GM21786 (cell line): ENCODE measurements around the gene CA14.
A peak's percentile ranks its signal among the peaks of the same experiment; 100 is the strongest.
"Not testable (repeated sequence)": the region's sequence is repeated elsewhere in the genome, so short reads cannot be mapped to it uniquely, and the experiment has no call there.

ENCODE experiments used
- ATAC-seq: cut with Tn5 transposase; IDR thresholded peaks from one replicate; pipeline ENCODE4 v1.9.1; 2021; ENCODE audit not compliant: unreplicated experiment

Gene CA14

DNA sequence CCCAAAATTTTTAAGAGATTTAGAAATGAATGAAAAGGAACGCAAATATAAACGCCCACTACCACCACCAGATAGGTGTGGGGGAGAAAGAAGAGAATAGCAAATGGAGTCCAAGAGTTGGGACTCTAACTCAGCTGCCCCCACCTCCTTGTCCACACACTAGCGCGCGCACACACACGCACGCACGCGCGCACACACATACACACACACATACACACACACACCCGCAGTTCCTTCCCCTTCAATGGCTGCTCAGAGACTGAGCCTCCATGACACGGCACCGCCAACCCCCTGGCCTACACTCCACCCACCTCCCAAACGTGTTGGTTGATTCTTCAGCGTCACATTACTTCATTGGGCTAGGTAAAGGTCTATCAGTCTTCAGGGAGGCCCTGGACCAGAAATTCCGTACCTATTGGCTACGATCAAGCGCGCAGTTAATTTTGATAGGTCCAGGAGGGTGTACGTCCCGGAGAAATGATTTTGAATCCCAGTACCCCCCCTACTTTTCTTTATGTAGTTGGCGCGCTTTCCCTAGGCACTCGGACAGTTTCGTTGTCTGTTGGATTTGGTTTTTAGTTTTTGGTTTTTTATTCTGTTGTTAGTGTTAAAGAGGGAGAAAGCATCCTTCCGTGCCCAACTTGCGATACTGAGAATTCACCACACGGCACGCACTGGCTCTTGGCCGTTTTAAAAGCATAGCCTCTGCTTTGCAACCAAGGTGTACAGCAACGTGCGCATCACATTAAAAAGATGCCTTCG is 21.5 kb upstream of the CA14 start, which contains the start of gene ANP32E:
Gene ANP32E (minus strand): TSS at position 261 of the 762 bp plus-strand sequence. CDS start 326 bp downstream, outside the sequence.
- ATAC-seq: peak; percentile 83

DNA sequence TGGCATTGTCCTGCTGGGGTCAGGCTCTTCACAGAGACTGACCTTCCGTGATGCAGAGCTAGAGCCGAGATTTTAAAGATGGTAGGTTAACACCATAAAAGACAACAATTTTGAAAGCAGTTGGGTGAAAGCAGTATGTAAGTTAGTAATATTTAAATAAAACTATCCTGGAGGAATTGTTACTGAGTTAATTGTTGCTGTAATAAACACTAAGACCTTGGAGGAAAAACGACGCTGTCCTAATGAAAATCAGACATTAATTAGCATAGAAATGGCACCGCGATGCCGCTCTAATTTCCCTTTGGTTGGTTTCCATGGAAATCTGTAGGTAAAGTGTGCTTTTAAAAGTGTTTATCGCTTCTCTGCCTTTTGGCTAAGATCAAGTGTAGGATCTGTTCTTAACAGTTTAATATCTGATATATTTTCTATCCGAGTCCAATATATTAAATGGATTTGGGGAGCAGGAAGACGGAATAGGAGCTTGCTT is 20.9 kb upstream of the CA14 start:
- ATAC-seq: no peak

DNA sequence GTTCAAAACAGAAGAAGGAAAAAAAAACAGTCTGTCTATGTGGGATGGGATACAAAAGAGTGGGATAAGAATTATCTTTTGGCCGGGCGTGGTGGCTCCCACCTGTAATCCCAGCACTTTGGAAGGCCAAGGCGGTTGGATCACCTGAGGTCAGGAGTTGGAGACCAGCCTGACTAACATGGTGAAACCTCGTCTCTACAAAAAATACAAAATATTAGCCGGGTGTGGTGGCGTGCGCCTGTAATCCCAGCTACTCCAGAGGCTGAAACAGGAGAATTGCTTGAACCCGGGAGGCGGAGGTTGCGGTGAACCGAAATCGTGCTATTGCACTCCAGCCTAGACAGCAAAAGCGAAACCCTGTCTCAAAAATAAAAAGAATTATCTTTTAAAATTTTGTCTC is 20.4 kb upstream of the CA14 start:
- ATAC-seq: not testable (repeated sequence)

DNA sequence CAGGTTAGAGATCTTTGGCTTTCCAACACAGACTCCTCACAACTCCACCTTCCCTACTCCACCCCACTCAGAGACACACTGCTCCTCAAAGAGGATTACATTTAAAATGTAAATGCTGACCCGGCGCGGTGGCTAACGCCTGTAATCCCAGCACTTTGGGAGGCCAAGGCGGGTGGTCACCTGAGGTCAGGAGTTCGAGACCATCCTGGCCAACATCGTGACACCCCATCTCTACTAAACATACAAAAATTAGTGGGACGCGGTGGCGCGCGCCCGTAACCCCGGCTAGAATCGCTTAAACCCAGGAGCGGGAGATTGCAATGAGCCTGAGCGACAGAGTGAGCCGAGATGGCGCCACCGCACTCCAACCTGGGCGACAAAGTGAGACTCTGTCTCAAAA is 19.8 kb upstream of the CA14 start:
- no peak for ATAC-seq

DNA sequence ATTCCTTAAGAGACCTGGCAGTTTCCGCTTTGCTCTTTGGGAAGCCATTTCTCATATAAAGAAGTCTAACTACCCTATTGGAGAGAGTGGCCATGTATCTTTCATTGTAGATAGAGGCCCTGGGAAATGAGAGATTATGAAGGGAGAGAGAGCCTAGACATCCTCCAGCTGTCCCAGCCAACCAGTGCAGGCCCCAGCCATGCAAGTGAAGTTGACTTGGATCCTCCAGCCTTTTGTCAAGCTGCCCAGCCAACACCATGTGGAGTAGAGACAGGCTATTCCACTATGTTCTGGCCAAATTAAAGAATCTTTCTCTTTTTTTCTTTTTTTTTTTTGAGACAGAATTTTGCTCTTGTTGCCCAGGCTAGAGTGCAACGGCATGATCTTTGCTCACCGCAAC is 14.6 kb upstream of the CA14 start:
- no peak for ATAC-seq

DNA sequence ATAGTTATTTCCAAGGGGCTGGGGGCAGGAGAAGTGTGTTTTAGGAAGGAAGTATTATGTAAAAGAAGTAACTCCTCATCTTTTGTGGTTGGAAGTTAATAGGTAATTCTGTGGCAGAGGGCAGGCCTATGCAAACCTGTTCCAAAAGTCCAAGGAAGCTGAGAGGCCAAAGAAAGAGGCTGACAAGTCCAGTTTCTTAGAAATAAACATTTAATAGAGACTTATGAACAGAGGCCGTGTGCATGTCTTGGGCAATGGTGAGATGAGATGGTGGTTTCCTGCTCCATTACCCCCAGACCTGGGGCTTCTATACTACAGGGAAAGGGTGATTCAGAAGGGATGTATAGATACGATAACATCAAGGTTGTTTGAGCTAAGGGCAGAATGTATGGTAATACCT is 7.6 kb upstream of the CA14 start:
- no peak for ATAC-seq

DNA sequence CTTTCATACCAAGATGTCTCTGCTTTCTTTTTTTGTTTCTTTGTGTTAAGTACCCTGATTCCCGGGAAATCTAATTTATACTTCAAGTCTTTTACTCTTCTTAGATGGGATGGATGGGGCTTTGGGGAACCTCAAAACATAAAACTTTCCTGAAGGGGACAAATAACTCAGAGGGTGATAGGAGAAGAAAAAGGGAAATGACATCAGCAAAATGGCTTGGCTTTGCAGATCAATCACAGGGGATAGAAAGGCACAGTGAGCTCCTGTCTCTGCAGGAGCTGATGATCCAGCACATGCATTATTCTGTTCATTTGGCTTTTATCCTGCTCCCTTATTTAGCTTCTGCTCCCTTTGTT is 1.4 kb upstream of the CA14 start:
- ATAC-seq: no peak

DNA sequence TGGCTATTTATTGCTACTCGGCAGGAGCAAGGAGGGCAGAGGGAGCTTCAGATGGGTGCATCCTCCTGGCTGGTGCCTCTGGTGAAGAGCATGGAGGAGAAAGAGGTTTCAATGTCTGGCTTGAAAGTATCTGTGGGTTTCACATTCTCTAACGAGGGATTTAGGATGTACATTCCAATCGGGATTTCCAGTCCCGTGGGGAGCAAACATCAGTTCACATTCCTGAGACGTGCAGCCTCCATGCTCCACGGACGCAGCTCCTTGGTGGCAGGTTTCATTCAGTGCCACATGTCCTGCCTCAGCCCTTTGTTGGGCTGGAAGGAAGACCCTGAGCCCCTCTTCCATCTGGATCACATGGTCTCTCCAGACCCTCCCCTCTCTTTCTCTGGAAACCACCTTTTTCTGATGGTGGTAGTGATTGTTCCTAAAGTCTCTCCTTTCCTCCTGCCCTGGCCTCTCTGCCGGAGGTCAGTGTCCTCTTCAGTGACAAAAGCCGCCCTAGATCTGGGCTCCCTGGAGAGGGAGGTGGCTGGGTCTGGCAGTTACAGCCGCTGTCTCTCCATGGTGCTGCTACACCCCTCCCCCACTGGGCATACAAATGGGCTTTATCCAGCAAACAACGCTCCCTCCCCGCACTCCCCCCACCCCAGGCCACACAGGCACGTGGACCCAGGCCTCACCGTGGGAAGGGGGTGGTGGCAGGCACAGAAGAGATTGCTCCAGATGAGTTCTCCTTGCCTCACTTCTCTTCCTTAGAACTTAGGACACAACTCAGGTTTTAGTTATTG is 826 bp upstream of the CA14 start:
- no peak for ATAC-seq

DNA sequence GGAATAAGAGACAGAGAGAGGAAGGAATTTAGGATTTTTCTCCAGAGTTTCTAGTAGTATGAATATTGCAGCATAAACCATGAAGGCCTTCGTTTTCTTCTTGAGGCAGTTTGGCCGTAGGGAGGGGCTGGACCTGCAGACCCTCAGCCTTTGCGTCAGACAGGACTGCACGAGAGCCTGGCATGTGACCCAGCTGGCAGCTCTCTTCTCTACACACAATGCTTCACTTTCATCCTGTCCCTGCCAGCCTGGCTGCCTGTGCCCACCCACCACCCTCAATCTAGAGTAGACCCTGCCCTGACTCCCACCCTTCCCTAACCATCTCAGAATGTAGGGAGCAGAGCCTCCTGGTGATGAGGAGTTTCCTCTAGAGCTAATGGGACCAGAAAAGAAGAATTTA is 1.6 kb downstream of the CA14 start:
- ATAC-seq: no peak

DNA sequence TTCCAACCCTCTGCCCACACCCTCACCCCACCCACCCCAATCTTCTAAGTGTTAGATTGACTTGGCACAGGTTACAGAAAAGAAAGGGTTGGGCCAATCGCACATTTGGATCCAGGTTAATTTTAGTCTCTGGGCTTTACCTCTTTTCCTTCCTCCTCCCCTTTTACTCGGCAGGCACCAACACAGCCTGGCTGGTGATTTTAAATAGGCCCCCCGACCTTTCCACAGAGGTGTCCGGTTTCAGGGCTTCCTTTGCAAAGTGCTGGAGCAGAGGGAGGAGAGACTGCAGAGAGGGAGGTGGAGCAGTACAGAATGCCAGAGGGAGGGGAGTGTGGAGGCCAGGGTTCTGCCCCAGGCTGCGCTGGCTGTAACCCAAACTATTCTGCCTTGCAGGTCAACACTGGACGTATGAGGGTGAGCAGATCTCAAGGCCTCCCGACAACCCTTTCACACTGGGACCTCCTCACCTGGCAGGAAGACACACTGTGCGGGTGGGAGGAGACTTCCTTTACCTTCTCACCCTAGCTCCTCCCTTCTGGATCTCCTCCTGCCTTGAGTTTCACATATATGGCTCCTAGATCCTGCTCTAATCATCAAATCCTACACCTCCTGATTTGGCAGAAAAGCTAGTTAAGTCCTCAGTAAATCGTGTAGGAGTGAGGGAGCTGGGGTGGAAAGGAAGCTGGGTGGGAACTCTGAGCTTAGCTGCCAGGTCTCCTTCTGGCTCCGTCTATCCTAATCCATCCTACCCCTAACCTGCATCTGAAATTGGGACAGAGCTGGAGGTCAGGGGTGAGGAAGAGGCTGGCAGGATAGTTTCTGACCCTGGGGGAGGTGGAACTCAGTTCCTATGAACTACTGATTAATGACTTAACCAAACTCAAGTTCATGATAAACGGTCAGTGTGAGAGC is 2.4 kb downstream of the CA14 start:
- ATAC-seq: no peak

DNA sequence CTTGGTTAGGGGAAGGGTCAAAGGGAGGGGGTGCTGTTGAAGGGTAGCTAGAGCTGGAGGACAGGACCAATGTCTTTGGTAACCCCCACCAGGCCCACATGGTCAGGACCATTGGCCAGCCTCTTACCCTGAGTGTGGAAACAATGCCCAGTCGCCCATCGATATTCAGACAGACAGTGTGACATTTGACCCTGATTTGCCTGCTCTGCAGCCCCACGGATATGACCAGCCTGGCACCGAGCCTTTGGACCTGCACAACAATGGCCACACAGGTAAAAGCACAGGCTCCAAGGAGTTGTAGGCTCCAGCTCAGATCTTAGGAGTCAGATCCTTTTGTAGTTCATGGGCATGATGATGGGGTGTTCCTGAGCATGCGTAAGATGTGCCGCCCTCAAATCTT is 3.8 kb downstream of the CA14 start:
- ATAC-seq: no peak

DNA sequence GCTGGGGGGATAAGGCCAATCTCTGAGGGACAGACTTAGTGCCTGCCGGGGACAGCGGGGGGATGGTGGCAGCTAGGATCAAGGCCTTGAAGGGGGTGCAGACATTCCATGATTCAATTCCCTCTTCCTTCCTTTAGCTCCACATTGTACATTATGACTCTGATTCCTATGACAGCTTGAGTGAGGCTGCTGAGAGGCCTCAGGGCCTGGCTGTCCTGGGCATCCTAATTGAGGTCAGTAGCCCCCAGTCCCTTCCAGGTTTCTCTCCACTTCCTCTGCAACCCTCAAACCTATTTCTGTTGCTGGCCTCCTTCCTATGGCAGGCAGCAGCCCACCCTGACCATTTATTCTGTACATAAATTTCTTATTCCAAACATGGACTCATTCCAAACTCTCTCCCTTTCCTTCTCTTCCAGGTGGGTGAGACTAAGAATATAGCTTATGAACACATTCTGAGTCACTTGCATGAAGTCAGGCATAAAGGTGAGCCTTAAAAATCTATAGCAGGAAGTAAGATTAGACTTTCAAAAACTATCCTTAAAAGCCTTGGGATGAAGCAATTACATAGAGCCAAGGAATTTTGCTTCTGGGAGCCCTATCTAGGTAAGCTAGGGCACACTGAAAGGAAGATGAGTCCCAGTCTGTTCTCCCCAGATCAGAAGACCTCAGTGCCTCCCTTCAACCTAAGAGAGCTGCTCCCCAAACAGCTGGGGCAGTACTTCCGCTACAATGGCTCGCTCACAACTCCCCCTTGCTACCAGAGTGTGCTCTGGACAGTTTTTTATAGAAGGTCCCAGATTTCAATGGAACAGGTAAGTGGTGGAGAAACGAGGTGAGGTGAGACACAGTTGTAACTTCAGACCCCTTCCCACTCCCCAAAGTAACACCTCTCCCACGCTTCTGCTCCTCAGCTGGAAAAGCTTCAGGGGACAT is 5.1 kb downstream of the CA14 start:
- no peak for ATAC-seq

DNA sequence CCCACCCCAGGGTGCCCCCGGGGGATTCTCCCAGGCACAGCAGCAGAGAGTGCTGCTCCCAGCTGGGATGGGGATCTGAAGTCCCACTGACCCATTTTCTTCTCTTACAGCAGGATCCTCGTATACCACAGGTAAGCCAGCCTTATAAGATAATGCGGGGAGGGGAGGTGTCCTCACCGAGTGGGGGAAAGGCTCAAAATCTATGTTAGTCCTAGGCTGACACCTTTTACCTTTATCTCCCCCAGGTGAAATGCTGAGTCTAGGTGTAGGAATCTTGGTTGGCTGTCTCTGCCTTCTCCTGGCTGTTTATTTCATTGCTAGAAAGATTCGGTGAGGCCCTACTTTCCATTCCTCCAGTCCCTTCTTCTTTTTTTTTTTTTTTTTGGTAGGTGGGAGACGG is 6.0 kb downstream of the CA14 start:
- ATAC-seq: no peak

DNA sequence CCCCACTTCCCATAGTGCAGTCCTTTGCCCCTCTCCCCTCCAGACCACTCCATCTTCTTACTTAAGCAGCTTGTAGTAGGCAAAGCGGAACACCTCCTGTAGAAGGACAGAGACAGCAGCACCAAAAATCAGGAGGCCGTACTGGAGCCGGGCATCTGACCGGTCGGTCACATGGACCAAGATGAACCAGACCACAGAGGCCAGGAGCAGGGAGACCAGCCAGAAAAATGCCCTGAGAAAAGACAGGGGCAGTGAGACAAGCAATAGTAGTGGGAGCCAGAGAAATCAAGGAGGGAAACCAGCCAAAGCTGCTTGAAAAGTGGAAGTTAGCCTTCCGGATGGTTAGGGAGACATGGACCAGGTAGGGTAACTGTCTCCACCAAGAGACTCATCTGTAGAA is 10.3 kb downstream of the CA14 start:
- no peak for ATAC-seq

DNA sequence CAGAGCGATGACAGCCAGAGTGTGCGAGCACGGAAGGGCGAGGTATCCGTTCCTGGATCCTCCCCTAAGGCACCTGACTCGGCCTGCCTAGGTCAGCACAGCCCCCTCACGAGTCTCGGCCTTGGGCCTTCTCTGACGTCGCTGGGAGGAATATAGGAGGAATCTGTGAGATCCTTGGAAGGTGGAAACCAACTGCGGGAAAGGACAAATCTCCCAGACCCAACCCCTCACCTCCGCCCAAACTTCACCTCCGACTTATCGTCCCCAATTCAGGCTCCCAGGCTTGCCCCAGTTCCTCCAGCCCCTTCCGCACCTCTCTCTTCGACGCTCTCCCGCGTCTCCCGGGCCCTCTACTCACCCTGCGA is 10.7 kb downstream of the CA14 start:
- no peak for ATAC-seq

DNA sequence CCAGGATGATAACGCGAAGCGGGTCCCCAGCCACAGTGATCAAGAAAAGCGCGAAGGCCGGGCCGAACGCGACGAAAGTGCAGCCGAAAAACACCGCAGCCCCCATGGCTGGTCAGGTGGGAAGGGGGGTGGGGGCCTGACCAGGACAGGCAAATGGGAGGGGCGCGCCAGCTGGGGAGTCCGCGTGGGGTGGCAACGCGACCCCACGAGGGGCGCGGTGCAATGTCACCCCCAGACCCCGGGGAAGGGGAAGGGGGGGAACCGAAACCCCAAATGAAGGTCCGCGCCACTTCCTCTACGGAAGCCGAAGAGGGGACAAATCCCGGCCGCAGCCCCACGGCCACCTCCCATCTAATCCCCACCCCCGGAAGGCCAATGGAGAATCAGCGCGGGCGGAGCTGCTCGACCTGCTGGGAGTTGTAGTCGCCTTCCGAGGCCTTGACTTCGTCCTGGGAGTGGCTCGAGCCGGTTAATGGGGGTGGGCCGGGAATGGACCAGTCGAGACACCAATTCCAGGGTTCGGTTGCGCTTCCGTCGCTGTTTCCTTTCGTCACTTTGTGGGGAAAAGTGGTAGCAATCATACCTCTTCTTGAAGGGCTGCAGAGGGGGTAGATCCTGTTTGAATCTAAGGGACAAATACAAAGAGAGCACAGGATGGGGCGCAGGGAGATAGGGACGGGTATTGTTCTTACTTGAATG is 11.3 kb downstream of the CA14 start, which contains the start of gene APH1A:
Gene APH1A (minus strand): TSS at position 312 of the 699 bp plus-strand sequence. CDS start 206 bp downstream, at position 106.
- ATAC-seq: peak; percentile 92

DNA sequence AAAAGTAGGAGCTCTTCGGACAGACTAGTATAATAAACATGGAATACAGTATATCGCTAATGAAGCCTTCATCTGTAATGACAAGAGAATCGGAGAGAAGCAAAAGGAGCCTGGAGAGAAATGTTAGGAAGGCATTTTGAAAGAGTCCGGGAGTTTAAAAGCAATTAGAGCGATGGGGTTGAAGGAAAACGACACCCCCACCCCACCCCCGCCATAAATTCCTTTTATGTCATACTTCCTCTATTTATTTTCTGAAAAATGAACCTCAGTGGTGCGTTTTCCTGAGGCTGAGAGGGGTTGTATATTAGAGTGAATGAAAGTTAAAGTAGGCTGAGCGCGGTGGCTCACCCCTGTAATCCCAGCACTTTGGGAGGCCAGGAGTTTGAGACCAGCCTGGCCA is 11.9 kb downstream of the CA14 start:
- ATAC-seq: no peak

DNA sequence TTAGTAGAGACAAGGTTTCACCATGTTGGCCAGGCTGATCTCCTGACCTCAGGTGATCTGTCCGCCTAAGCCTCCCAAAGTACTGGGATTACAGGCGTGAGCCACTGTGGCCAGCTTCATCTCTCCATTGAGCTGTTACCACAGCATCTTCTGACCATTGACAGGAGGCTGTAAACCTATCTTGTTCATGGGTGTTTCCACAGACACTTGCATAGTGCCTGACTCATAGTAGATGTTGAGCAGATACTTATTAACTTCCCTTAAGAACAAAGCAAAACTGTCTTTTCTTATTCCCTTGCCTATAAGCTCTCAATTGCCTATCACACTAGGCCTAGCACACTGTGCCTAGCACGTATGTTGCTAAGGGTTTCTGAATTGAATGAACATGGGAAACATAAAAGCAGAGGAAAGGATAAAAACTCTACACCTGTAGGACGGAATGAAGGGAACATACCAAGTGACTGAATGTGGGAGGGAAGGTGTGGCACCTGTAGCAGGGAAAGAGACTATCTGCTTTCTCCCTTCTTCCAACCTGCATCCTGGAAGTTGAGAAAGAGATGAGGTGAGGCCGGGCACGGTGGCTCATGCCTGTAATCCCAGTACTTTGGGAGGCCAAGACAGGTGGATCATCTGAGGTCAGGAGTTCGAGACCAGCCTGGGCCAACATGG is 13.9 kb downstream of the CA14 start:
- no peak for ATAC-seq

DNA sequence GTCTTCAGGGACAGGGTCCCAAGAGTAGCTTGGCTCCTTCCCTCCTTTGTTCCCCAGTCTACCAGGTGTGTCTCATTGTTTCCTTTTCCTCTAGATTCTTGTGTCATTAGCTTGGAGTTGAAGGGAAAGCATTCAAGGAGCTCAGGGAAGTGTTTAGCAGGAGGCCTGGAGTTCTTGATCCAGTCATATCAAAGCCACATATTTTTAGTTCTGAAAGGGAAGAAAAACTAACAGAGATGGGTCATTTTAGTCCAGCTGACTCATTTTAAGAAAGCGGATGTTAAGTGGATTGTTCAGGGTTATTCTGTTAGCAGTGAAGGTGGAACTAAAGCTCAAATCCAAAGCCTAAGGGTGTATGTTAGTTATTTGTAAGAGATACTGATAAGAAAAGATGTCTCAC is 15.7 kb downstream of the CA14 start:
- no peak for ATAC-seq
